Spleen (tissue), 11 donors: ENCODE data around the gene CXXC5. TPM values are rescaled to one million over a fixed set of nuclear protein-coding genes. Genes with fewer than 3 reads are reported as not detected.
"Not testable (repeated sequence)": the region's sequence is repeated elsewhere in the genome, so short reads cannot be mapped to it uniquely, and the experiment has no call there.

ENCODE experiments used
- DNase-seq: peaks from one replicate; pipeline ENCODE4 v3.0.0-alpha.2; 2020
- H3K27ac ChIP-seq, 8 donors: fragments of 200-600 bp; sonication (generic) in 7 of 8; 1 replicate in 4 of 8; 2 replicates in 4 of 8; pipeline versions ENCODE4 v1.5.0 to v1.8.0; 2016 to 2021; ENCODE audit warnings: inconsistent platforms in 4 of 8, mild to moderate bottlenecking in 4 of 8, moderate library complexity in 1 of 8
- H3K27me3 ChIP-seq, 7 donors: fragments of 200-600 bp; sonication (generic) in 6 of 7; replicated peaks in 1 of 7; 1 replicate in 4 of 7; 2 replicates in 3 of 7; pipeline versions ENCODE4 v1.5.0 to v1.8.0; 2016 to 2021; ENCODE audit warnings: inconsistent platforms in 3 of 7, mild to moderate bottlenecking in 1 of 7
- H3K36me3 ChIP-seq, 6 donors: fragments of 200-600 bp; sonication (generic) in 5 of 6; 1 replicate in 4 of 6; 2 replicates in 2 of 6; pipeline versions ENCODE4 v1.5.0 to v1.8.0; 2016 to 2021; ENCODE audit warnings: inconsistent platforms in 2 of 6
- H3K4me1 ChIP-seq, 6 donors: fragments of 200-600 bp; sonication (generic) in 5 of 6; 1 replicate in 3 of 6; 2 replicates in 3 of 6; pipeline versions ENCODE4 v1.5.0 to v1.8.0; 2016 to 2021; ENCODE audit warnings: inconsistent platforms in 3 of 6
- H3K4me3 ChIP-seq, 8 donors: fragments of 200-600 bp; sonication (generic) in 7 of 8; 1 replicate in 4 of 8; 2 replicates in 4 of 8; pipeline versions ENCODE4 v1.5.0 to v1.8.0; 2016 to 2021; ENCODE audit warnings: inconsistent platforms in 4 of 8, mild to moderate bottlenecking in 4 of 8, moderate library complexity in 2 of 8
- H3K9me3 ChIP-seq, 8 donors: fragments of 200-600 bp; sonication (generic) in 7 of 8; 1 replicate in 4 of 8; 2 replicates in 4 of 8; pipeline versions ENCODE4 v1.5.0 to v1.8.0; 2016 to 2021; ENCODE audit warnings: inconsistent platforms in 4 of 8
- CTCF ChIP-seq, 11 experiments: fragments of 200-600 bp in 7 of 11; fragments of 450-650 bp in 4 of 11; sonication (generic) in 4 of 11; IDR thresholded peaks in 8 of 11; conservative IDR thresholded peaks in 3 of 11; 1 replicate in 7 of 11; 2 replicates in 4 of 11; pipeline versions ENCODE4 v1.4.0 to v1.8.0; 2016 to 2021; ENCODE audit warnings: antibody characterized with exemption in 11 of 11, inconsistent platforms in 4 of 11, mild to moderate bottlenecking in 1 of 11
- POLR2A ChIP-seq, 3 donors: fragments of 450-650 bp; IDR thresholded peaks; one replicate each; pipeline ENCODE4 v1.5.1; 2017; ENCODE audit warnings: antibody characterized with exemption in 3 of 3, mild to moderate bottlenecking in 1 of 3
- POLR2AphosphoS5 ChIP-seq, 3 donors: sonication (generic); formaldehyde crosslinking; IDR thresholded peaks; one replicate each; pipeline ENCODE4 v1.5.1; 2017; ENCODE audit warnings: antibody characterized with exemption in 3 of 3
- whole genome bisulfite sequencing, 5 donors: extraction: QIAGEN DNeasy Blood & Tissue Kit in 3 of 5; methylation state at CpG; one replicate each; pipeline versions ENCODE4 v1.1.5 to v1.1.7; 2013 to 2018; 5-methylcytosine and 5-hydroxymethylcytosine counted together
- intact Hi-C: fragments of 100-400 bp; cut with DNase I; formaldehyde crosslinking; loops from one replicate; pipeline ENCODE4 v1.15.0; 2023; ENCODE audit warnings: low total_unique reads
- polyA plus RNA-seq, 3 donors: library from polyadenylated mRNA; stranded (reverse); fragments of 200-250 nt; gene quantifications; one replicate each; pipeline ENCODE4 v1.2.1, GENCODE V29; 2013
- total RNA-seq, 7 donors: library from RNA; depleted of rRNA in 3 of 7; stranded (reverse); fragments of >200 nt in 3 of 7; fragmentation: NEBNext Ultra II Directional in 4 of 7; extraction: Animal tissue kit (Norgen Biotek cat#: 25700) in 4 of 7; gene quantifications; one replicate each; pipeline versions ENCODE4 v1.1.0 to v1.2.1, GENCODE V29; 2016 to 2021
- donor health status: healthy with polysubstance abuse.
- donor health status: DM: no; HTN: no; CAD: no; lungs with moderate emphysema.
- donor health status: DM: no; HTN: no; CAD: no.
- donor health status: Bipolar disorder and iron deficiency.
- donor health status: healthy.
- donor health status: DM: no; HTN: no; CAD: no.
- donor health status: DM: yes; HTN: yes; CAD: no.

Gene CXXC5
- total and polyA plus RNA-seq, 10 donors: 46.4 to 69.5 (median 62.0) TPM

GRCh38 chr5:139712412-139712811 lies 64.3 kb downstream of the CXXC5 start:
- no peak for TF ChIP-seq CTCF (IDR thresholded peaks at IDR 0.05 in 8 of 11, conservative IDR thresholded peaks at IDR 0.05 in 3 of 11)
- TF ChIP-seq POLR2AphosphoS5 (IDR thresholded peaks at IDR 0.05): no peak
- intact Hi-C loops: no loop called here
- H3K4me3 ChIP-seq: no peak overlapping the region
- H3K4me1 ChIP-seq: peaks cover 24 to 51% (median 43%) of the 10 kb centered on the region in 6 donors
- DNase-seq: no peak
- H3K27me3 ChIP-seq: peaks cover 0 to 37% (median 0%) of the 10 kb centered on the region in 7 donors
- WGBS, 5 donors: 92 to 95% (median 92%) methylated on average over 5 of the region's 5 CpGs
- no peak overlapping the region for H3K27ac ChIP-seq
- no peaks in the 10 kb centered on the region for H3K36me3 ChIP-seq
- no peaks in the 10 kb centered on the region for H3K9me3 ChIP-seq

GRCh38 chr5:139713898-139714297 lies 65.7 kb downstream of the CXXC5 start:
- peaks cover 0 to 13% (median 11%) of the 10 kb centered on the region in 8 donors for H3K9me3 ChIP-seq
- peaks cover 0 to 35% (median 0%) of the 10 kb centered on the region in 7 donors for H3K27me3 ChIP-seq
- intact Hi-C loops, H3K27ac ChIP-seq, H3K36me3 ChIP-seq, DNase-seq, H3K4me3 ChIP-seq: not testable (repeated sequence)
- WGBS, 5 donors: 94 to 99% (median 95%) methylated on average over 9 to 12 of the region's 12 CpGs
- H3K4me1 ChIP-seq: peaks cover 22 to 36% (median 33%) of the 10 kb centered on the region in 6 donors

GRCh38 chr5:139717221-139717620 lies 69.1 kb downstream of the CXXC5 start:
- 89 to 96% (median 92%) methylated on average over 7 to 8 of the region's 8 CpGs for WGBS, 5 donors

GRCh38 chr5:139718403-139718802 lies 70.3 kb downstream of the CXXC5 start:
- intact Hi-C loops, H3K4me3 ChIP-seq, H3K36me3 ChIP-seq, DNase-seq, H3K27ac ChIP-seq, H3K27me3 ChIP-seq, H3K4me1 ChIP-seq: not testable (repeated sequence)
- peaks cover 0 to 21% (median 13%) of the 10 kb centered on the region in 8 donors for H3K9me3 ChIP-seq
- 87 to 97% (median 94%) methylated on average over 2 of the region's 2 CpGs for WGBS, 5 donors

More at GRCh38 chr5:139717221-139717620, 69.1 kb downstream of the CXXC5 start:
- Histone ChIP-seq H3K27me3 (peaks cover 0 to 2% (median 0%) of the 10 kb centered on the region in 7 donors), H3K4me1 (peaks cover 0 to 3% (median under 1%) of the 10 kb centered on the region in 6 donors), H3K4me3 (no peak overlapping the region), H3K27ac (no peak overlapping the region), H3K9me3 (peaks cover 0 to 21% (median 13%) of the 10 kb centered on the region in 8 donors), H3K36me3 (no peaks in the 10 kb centered on the region)
- TF ChIP-seq POLR2A (IDR thresholded peaks at IDR 0.05) (no peak), CTCF (IDR thresholded peaks at IDR 0.05 in 8 of 11, conservative IDR thresholded peaks at IDR 0.05 in 3 of 11) (no peak), POLR2AphosphoS5 (IDR thresholded peaks at IDR 0.05) (no peak)
- intact Hi-C loops: no loop called here
- DNase-seq: no peak

- H3K36me3 ChIP-seq, H3K4me3 ChIP-seq, DNase-seq, H3K27ac ChIP-seq, H3K27me3 ChIP-seq, H3K4me1 ChIP-seq, intact Hi-C loops: not testable (repeated sequence)
- 76 to 98% (median 96%) methylated on average over 3 of the region's 3 CpGs for WGBS, 5 donors
- peaks cover 0 to 21% (median 13%) of the 10 kb centered on the region in 8 donors for H3K9me3 ChIP-seq
These were observed 71.8 kb downstream of the CXXC5 start for GRCh38 chr5:139719970-139720369.
